Activated gamma-delta T cell treated with Interleukin-2 at 50 U/mL for 16 hours (primary cell): ENCODE results near the gene BCKDK.
"Not testable (repeated sequence)": the region's sequence is repeated elsewhere in the genome, so short reads cannot be mapped to it uniquely, and the experiment has no call there.

Experiments used
- DNase-seq: peaks from one replicate; pipeline ENCODE4 v3.0.0-alpha.2; 2020

The BCKDK gene

GRCh38 chr16:31129568-31130335 is 21.6 kb downstream of the BCKDK start:
- DNase-seq, result no peak

- DNase-seq, result no peak
These were observed 22.2 kb downstream of the BCKDK start for GRCh38 chr16:31130336-31130891.

GRCh38 chr16:31130899-31131298 is 22.7 kb downstream of the BCKDK start:
- DNase-seq, result no peak

GRCh38 chr16:31131416-31131815 is 23.2 kb downstream of the BCKDK start:
- no peak for DNase-seq

- DNase-seq, result no peak
These were observed 23.7 kb downstream of the BCKDK start for GRCh38 chr16:31131841-31132271.

GRCh38 chr16:31132303-31132979 is 24.3 kb downstream of the BCKDK start:
- no peak for DNase-seq

- no peak for DNase-seq
These were observed 24.9 kb downstream of the BCKDK start for GRCh38 chr16:31133046-31133501.

- no peak for DNase-seq
These were observed 25.9 kb downstream of the BCKDK start for GRCh38 chr16:31134091-31134571.

- DNase-seq, result no peak
These were observed 26.7 kb downstream of the BCKDK start for GRCh38 chr16:31134625-31135534.

GRCh38 chr16:31135535-31136286 is 27.5 kb downstream of the BCKDK start, which contains the start of gene PRSS8:
Gene PRSS8, minus strand, starts transcription at chr16:31135727. Its CDS starts 229 bp downstream, at chr16:31135498.
- DNase-seq, result no peak

- DNase-seq, result no peak
These were observed 28.1 kb downstream of the BCKDK start for GRCh38 chr16:31136287-31136662.

- not testable (repeated sequence) for DNase-seq
These were observed 28.8 kb downstream of the BCKDK start for GRCh38 chr16:31136822-31137499.

GRCh38 chr16:31138621-31139578 is 30.7 kb downstream of the BCKDK start:
- DNase-seq, result no peak

GRCh38 chr16:31141071-31141469 is 32.9 kb downstream of the BCKDK start:
- DNase-seq, result not testable (repeated sequence)

- DNase-seq, result no peak
These were observed 33.4 kb downstream of the BCKDK start for GRCh38 chr16:31141489-31142108.

GRCh38 chr16:31142109-31143010 is 34.2 kb downstream of the BCKDK start:
- peak; percentile 95 for DNase-seq

- DNase-seq, result no peak
These were observed 35.0 kb downstream of the BCKDK start for GRCh38 chr16:31143011-31143693.

- DNase-seq, result no peak
These were observed 35.5 kb downstream of the BCKDK start for GRCh38 chr16:31143694-31144148.
